GM23338 (cell line): ENCODE measurements around the gene ZG16B.

ENCODE experiments used
- CREB1 ChIP-seq: fragments of 250-450 bp; sonication (Bioruptor Pico); IDR thresholded peaks from 2 replicates; pipeline ENCODE4 v1.5.0; 2020; ENCODE audit warnings: low read depth, mild to moderate bottlenecking, moderate library complexity
- CTCF ChIP-seq, 2 experiments: fragments of 200-600 bp in 1 of 2; sonication (generic) in 1 of 2; conservative IDR thresholded peaks; 2 replicates each; pipeline versions ENCODE4 v1.5.1 to v1.6.1; 2016 to 2017; ENCODE audit warnings: antibody characterized with exemption in 2 of 2, low read depth in 2 of 2, mild to moderate bottlenecking in 2 of 2, moderate library complexity in 1 of 2
- ETS1 ChIP-seq: IDR thresholded peaks from 2 replicates; pipeline ENCODE4 v1.6.1; 2016; ENCODE audit warnings: antibody characterized with exemption
- EZH2 ChIP-seq: fragments of 200-600 bp; sonication (generic); IDR thresholded peaks from one replicate; pipeline ENCODE4 v1.8.0; 2017; ENCODE audit warnings: antibody characterized with exemption, mild to moderate bottlenecking, low read depth; ENCODE audit not compliant: unreplicated experiment
- EZH2phosphoT487 ChIP-seq: fragments of 200-600 bp; sonication (generic); IDR thresholded peaks from one replicate; pipeline ENCODE4 v1.8.1; 2018; ENCODE audit warnings: antibody characterized with exemption; ENCODE audit not compliant: unreplicated experiment
- JUNB ChIP-seq: IDR thresholded peaks from one replicate; pipeline ENCODE4 v1.6.1; 2016; ENCODE audit warnings: antibody characterized with exemption; ENCODE audit not compliant: unreplicated experiment
- NANOG ChIP-seq: IDR thresholded peaks from 2 replicates; pipeline ENCODE4 v1.6.1; 2016; ENCODE audit warnings: antibody characterized with exemption, borderline replicate concordance
- POLR2AphosphoS5 ChIP-seq: IDR thresholded peaks from 2 replicates; pipeline ENCODE4 v1.6.1; 2016; ENCODE audit warnings: antibody characterized with exemption, low read depth
- REST ChIP-seq: IDR thresholded peaks from one replicate; pipeline ENCODE4 v1.6.1; 2018; ENCODE audit warnings: antibody characterized with exemption; ENCODE audit not compliant: unreplicated experiment
- STAT1 ChIP-seq: IDR thresholded peaks from one replicate; pipeline ENCODE4 v1.6.1; 2016; ENCODE audit warnings: antibody characterized with exemption; ENCODE audit not compliant: unreplicated experiment
- ZNF114 ChIP-seq: fragments of 250-450 bp; sonication (Bioruptor Pico); IDR thresholded peaks from 2 replicates; pipeline ENCODE4 v1.5.0; 2020; ENCODE audit warnings: mild to moderate bottlenecking, moderate library complexity
- ZNF331 ChIP-seq: fragments of 250-450 bp; sonication (Bioruptor Pico); IDR thresholded peaks from 2 replicates; pipeline ENCODE4 v1.5.0; 2020; ENCODE audit warnings: low read depth, mild to moderate bottlenecking, moderate library complexity

- TF ChIP-seq CTCF (conservative IDR thresholded peaks at IDR 0.05; ENCODE audit: low read depth in 2 of 2) (peak; percentile 36 to 38; a peak in 3 of 4 replicates), NANOG (no peak), REST (no peak), EZH2 (no peak), POLR2AphosphoS5 (no peak), STAT1 (no peak), EZH2phosphoT487 (no peak), JUNB (no peak), CREB1 (CRISPR knock-in tag) (no peak), ZNF331 (CRISPR knock-in tag) (no peak), ZNF114 (no peak), ETS1 (no peak)
These were observed 44.8 kb upstream of the ZG16B start for GRCh38 chr16:2785101-2785991.
